Astrocyte of the spinal cord (primary cell): ENCODE results near the gene SMARCAL1.

Source experiments
- DNase-seq: peaks from one replicate; pipeline ENCODE4 v3.0.0; 2011; ENCODE audit warnings: low read depth, low spot score
- H3K4me3 ChIP-seq: 2 replicates; pipeline ENCODE4 v1.5.1; 2011; ENCODE audit warnings: low read depth, mild to moderate bottlenecking, low read length, moderate library complexity
- CTCF ChIP-seq: IDR thresholded peaks from 2 replicates; pipeline ENCODE4 v1.5.1; 2012; ENCODE audit warnings: low read depth, mild to moderate bottlenecking, low read length, inconsistent platforms
- in situ Hi-C: cut with HindIII; loops from 2 replicates; pipeline ENCODE4 v1.10.0; 2017; ENCODE audit warnings: low sequenced_read_pairs

SMARCAL1 gene

DNA sequence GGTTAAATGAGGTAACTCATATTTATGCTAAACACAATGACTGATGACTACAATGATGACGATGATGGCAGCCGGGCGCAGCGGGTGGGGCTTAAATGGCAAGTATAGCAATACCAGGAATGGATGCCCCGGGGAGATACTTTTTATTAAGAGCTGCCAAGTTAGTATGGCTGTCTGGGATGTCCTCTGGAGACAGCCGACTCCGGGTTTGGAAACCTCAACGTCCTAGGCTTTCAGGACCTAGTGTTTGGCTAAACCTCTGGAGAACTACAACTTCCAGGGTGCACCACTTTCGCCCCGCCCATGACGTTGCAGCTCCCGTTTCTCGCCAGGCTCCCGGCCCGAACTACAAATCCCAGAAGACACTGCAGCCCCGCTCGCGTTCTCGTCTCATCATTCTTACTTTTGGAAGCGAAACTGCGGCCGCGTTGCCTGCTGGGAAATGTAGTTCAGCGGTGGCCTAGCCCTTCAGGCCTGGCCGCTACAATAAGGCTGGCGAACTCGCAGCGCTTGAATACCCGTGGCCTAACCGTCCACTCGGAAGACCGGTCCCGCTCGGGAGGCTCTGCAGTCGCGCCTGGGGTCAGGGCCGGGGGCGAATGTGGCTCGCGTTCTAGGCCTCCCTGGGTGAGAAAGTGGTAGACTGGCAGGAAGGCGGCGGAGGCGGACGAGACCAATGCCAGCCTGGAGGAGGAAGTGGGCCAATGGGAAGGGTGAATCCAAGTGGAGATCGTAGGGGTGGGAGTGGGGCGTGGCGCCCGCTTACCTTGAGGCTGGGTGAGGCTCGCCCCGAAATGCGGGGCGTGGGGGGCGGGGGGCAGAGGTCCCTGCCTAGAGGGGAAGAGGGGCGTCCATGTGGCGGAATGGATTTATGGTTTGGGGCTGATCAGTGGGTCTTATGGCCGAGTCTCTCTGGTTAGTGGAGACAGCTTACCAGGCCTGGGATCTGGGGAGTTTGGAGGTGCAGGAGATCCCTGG, at the start of gene SMARCAL1:
Gene SMARCAL1, plus strand, starts transcription at position 463 of the 978 bp plus-strand sequence. CDS start 2,221 bp downstream, outside the sequence.
- in situ Hi-C loops = no loop called here
- no peak for TF ChIP-seq CTCF
- DNase-seq = peak; percentile 98
- H3K4me3 ChIP-seq = peak within 1 kb of the TSS; percentile 91

GRCh38 chr2:216362730-216363129, 49.6 kb upstream of the SMARCAL1 start:
- in situ Hi-C loops = no loop called here
- no peak overlapping the region for H3K4me3 ChIP-seq
- peak; percentile 71 for DNase-seq
- TF ChIP-seq CTCF = no peak

GRCh38 chr2:216363221-216363620, 49.1 kb upstream of the SMARCAL1 start:
- no peak for TF ChIP-seq CTCF
- no peak for DNase-seq
- in situ Hi-C loops = no loop called here
- H3K4me3 ChIP-seq = no peak overlapping the region

DNA sequence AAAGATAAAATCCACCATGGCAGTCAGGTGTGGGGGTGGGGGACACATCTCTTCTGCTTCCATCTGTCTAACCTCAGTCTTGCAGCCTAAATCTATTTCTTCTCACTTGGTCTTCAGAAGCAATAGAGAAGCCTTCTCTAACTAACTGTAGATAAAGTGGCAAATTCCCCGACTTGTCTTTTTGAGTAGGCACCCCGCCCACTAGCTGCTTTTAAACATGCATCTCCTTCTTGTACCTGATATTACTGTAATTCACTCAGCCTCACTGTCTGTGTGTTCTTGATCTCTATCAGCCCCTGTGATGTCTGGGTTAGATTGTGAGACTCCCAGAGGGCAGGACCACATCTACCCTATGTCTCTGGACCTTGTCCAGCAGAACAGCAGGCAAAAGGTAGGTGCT, 46.8 kb upstream of the SMARCAL1 start:
- DNase-seq = no peak
- in situ Hi-C loops = no loop called here
- H3K4me3 ChIP-seq = no peak overlapping the region
- no peak for TF ChIP-seq CTCF

GRCh38 chr2:216366777-216367471, 45.4 kb upstream of the SMARCAL1 start:
- peak; percentile 17 for DNase-seq
- in situ Hi-C loops = no loop called here
- H3K4me3 ChIP-seq = no peak overlapping the region
- no peak for TF ChIP-seq CTCF

DNA sequence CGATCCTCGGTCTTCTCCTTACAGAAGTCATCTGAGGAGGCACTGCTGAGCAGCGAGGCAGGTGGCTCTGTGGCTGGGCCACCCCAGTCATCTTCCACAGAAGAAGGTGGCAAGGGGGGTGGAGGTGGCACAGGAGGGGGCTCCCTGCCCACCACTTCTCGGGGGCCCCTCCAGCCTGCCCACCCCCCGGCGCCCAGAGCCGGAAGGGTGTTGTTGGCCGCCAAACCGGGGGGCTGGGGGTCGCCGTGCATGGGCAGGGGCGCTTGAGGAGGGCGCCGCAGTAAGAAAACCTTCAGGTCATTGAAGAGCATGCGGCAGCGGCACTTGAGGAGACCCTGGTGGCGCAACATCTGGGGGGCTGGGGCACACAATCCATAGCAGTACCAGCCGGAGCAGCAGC, 42.5 kb upstream of the SMARCAL1 start:
- no peak for TF ChIP-seq CTCF
- H3K4me3 ChIP-seq = no peak overlapping the region
- DNase-seq = no peak
- in situ Hi-C loops = no loop called here
